Kidney epithelial cell (primary cell): Measurements from ENCODE around the gene SPNS1. TPM values are rescaled to one million over a fixed set of nuclear protein-coding genes. Genes with fewer than 3 reads are reported as not detected.

Experiments used
- DNase-seq: peaks from one replicate; pipeline ENCODE4 v3.0.0-alpha.2; 2010; ENCODE audit warnings: low read depth
- H3K27me3 ChIP-seq: 2 replicates; pipeline ENCODE4 v1.6.0; 2011; ENCODE audit warnings: low read length; ENCODE audit not compliant: control insufficient read depth, insufficient read depth
- H3K36me3 ChIP-seq: 2 replicates; pipeline ENCODE4 v1.5.1; 2011; ENCODE audit warnings: low read length; ENCODE audit not compliant: control insufficient read depth, insufficient read depth
- H3K4me3 ChIP-seq: 2 replicates; pipeline ENCODE4 v1.5.1; 2011; ENCODE audit warnings: low read depth, mild to moderate bottlenecking, control low read depth, low read length
- total RNA-seq: library from RNA; depleted of rRNA; stranded (reverse); fragments of >200 nt; gene quantifications from 2 replicates; pipeline ENCODE4 v1.2.3, GENCODE V29; 2015
- TF ChIP-seq, protein P1 (sequence below): IDR thresholded peaks from 2 replicates; pipeline ENCODE4 v1.5.1; 2011; ENCODE audit warnings: mild to moderate bottlenecking, moderate library complexity, low read length, control low read depth, inconsistent platforms; ENCODE audit not compliant: insufficient read depth, poor library complexity, severe bottlenecking

The SPNS1 gene
- total RNA-seq, 1 donor from 2014 or later, result 77.2 TPM

DNA sequence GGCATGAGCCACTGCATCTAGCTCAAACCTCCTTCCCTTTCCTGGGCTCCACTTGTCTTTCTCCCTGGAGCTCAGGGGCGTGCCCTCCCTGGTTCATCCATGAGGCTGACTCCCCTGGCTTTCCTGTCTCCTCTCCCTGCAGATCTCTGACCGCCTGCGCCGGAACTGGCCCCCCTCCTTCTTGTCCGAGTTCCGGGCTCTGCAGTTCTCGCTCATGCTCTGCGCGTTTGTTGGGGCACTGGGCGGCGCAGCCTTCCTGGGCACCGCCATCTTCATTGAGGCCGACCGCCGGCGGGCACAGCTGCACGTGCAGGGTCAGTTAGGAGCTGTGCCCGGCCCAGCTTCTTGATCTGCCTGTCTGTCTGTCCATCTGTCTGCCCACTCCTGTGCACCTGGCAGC is 9.1 kb downstream of the SPNS1 start:
- Histone ChIP-seq H3K4me3 (no peak overlapping the region), H3K27me3 (no peaks in the 10 kb centered on the region), H3K36me3 (peaks cover 10% of the 10 kb centered on the region)
- no peak for DNase-seq
- TF ChIP-seq, protein P1, sequence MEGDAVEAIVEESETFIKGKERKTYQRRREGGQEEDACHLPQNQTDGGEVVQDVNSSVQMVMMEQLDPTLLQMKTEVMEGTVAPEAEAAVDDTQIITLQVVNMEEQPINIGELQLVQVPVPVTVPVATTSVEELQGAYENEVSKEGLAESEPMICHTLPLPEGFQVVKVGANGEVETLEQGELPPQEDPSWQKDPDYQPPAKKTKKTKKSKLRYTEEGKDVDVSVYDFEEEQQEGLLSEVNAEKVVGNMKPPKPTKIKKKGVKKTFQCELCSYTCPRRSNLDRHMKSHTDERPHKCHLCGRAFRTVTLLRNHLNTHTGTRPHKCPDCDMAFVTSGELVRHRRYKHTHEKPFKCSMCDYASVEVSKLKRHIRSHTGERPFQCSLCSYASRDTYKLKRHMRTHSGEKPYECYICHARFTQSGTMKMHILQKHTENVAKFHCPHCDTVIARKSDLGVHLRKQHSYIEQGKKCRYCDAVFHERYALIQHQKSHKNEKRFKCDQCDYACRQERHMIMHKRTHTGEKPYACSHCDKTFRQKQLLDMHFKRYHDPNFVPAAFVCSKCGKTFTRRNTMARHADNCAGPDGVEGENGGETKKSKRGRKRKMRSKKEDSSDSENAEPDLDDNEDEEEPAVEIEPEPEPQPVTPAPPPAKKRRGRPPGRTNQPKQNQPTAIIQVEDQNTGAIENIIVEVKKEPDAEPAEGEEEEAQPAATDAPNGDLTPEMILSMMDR, result no peak

DNA sequence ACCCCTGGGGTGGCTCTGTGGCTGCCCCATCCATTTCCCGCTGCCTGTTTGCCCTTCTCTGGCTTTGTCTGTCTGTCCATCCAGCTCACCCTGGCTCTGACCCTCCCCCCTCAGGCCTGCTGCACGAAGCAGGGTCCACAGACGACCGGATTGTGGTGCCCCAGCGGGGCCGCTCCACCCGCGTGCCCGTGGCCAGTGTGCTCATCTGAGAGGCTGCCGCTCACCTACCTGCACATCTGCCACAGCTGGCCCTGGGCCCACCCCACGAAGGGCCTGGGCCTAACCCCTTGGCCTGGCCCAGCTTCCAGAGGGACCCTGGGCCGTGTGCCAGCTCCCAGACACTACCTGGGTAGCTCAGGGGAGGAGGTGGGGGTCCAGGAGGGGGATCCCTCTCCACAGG is 9.5 kb downstream of the SPNS1 start:
- no peak for DNase-seq
- no peak overlapping the region for H3K4me3 ChIP-seq
- H3K36me3 ChIP-seq, result peaks cover 10% of the 10 kb centered on the region
- no peaks in the 10 kb centered on the region for H3K27me3 ChIP-seq
- TF ChIP-seq, protein P1, result no peak

DNA sequence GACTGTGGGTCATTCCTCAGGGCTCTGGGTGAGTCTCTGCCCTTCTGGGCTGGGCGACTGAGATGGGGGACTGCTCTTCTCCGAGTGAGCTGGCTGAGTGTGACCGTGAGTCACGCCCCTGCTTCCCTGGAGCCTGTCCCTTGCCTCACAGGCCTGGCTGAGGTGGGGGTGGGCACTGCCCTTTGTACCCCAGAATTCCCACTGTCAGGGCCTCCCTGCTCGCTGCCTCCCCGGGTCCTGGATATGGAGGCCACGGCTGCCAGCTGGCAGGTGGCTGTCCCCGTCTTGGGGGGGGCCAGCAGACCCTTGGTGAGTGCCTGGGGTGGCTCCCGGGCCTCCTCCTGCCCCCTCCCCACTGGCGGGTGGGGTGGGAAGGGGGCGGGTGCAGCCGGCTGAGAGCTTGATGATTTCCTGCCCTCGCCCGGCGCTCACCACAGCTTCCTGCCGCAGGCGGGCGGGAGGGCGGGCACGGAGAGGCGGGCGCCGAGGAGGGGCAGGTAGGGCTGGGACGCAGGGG is 10.1 kb downstream of the SPNS1 start, which contains the start of gene LAT:
TSS of gene LAT (plus strand) at position 434 of the 517 bp plus-strand sequence. CDS start 366 bp downstream, outside the sequence.
- Histone ChIP-seq H3K27me3 (no peaks in the 10 kb centered on the region), H3K4me3 (no peak within 1 kb of the TSS), H3K36me3 (peaks cover 10% of the 10 kb centered on the region)
- TF ChIP-seq, protein P1, result no peak
- no peak for DNase-seq

DNA sequence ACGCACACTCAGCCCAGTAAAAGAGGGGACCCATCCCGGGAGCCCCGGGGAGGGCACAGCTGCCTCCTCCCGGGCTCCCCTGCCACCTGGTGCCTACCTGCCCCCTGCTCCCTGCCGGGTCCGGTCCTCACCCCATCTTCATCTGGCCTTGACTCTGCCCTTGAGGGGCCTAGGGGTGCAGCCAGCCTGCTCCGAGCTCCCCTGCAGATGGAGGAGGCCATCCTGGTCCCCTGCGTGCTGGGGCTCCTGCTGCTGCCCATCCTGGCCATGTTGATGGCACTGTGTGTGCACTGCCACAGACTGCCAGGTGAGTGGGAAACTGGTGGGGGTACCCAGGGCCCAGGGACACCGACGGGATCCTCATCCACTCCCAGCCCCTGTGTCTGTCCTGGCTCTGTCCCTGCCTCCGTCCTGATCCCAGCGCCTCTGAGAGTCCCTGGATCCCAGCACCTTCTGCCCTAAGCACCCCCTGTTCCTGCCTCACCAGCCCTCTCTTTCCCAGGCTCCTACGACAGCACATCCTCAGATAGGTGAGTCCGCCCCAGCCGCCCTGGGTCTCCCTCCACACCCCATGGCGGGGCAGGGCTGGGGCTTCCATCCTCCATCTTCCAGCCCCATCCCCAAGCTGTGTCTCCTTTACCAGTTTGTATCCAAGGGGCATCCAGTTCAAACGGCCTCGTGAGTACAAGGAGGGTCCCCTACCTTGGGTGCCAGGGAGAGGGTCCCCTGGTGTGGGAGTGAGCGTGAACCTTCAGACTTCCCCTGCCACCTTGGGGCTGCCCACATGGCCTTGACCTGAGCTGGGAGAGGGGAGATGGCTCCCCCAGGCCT is 10.8 kb downstream of the SPNS1 start:
- DNase-seq, result no peak
- Histone ChIP-seq H3K36me3 (peaks cover 10% of the 10 kb centered on the region), H3K27me3 (no peaks in the 10 kb centered on the region), H3K4me3 (no peak overlapping the region)
- TF ChIP-seq, protein P1, result no peak

DNA sequence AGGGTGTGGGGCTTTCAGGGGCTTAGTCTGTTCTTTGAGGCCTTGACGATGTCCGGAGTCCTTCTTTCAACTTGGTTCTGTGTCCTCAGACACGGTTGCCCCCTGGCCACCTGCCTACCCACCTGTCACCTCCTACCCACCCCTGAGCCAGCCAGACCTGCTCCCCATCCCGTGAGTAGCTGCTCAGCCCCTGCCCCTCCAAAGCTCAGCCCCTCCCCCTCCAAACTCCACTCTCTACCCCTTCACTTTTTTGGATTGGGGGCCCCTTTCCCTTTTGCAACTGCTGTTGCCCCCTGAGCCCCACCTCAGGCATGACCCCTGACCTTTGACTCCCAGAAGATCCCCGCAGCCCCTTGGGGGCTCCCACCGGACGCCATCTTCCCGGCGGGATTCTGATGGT is 11.5 kb downstream of the SPNS1 start:
- TF ChIP-seq, protein P1, result no peak
- peaks cover 10% of the 10 kb centered on the region for H3K36me3 ChIP-seq
- no peak for DNase-seq
- no peak overlapping the region for H3K4me3 ChIP-seq
- H3K27me3 ChIP-seq, result no peaks in the 10 kb centered on the region
